Astrocyte of the spinal cord (primary cell): ENCODE results near the gene ACTA1.

ENCODE experiments used
- DNase-seq: peaks from one replicate; pipeline ENCODE4 v3.0.0; 2011; ENCODE audit warnings: low read depth, low spot score
- H3K4me3 ChIP-seq: 2 replicates; pipeline ENCODE4 v1.5.1; 2011; ENCODE audit warnings: low read depth, mild to moderate bottlenecking, low read length, moderate library complexity
- in situ Hi-C: cut with HindIII; loops from 2 replicates; pipeline ENCODE4 v1.10.0; 2017; ENCODE audit warnings: low sequenced_read_pairs
- TF ChIP-seq, protein P1 (sequence below): IDR thresholded peaks from 2 replicates; pipeline ENCODE4 v1.5.1; 2012; ENCODE audit warnings: low read depth, mild to moderate bottlenecking, low read length, inconsistent platforms

The ACTA1 gene

DNA sequence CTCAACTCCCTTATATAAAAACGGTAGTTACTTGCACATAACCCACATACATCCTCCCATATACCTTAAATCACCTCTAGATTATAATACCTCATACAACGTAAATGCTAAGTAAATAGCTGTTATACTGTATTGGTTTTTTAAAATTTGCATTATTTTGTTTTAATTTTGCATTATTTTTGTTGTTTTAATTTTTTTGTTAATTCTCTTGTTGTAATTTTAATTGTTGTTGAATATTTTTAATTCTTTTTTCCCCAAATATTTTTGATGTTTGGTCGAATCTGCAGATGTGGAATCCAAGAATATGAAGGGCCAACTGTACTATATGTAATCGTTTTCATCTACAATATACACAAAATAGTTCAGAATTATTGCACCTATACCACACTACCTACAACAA lies 23.5 kb upstream of the ACTA1 start:
- no peak overlapping the region for H3K4me3 ChIP-seq
- TF ChIP-seq, protein P1, sequence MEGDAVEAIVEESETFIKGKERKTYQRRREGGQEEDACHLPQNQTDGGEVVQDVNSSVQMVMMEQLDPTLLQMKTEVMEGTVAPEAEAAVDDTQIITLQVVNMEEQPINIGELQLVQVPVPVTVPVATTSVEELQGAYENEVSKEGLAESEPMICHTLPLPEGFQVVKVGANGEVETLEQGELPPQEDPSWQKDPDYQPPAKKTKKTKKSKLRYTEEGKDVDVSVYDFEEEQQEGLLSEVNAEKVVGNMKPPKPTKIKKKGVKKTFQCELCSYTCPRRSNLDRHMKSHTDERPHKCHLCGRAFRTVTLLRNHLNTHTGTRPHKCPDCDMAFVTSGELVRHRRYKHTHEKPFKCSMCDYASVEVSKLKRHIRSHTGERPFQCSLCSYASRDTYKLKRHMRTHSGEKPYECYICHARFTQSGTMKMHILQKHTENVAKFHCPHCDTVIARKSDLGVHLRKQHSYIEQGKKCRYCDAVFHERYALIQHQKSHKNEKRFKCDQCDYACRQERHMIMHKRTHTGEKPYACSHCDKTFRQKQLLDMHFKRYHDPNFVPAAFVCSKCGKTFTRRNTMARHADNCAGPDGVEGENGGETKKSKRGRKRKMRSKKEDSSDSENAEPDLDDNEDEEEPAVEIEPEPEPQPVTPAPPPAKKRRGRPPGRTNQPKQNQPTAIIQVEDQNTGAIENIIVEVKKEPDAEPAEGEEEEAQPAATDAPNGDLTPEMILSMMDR: no peak
- no peak for DNase-seq
- in situ Hi-C loops: no loop called here

DNA sequence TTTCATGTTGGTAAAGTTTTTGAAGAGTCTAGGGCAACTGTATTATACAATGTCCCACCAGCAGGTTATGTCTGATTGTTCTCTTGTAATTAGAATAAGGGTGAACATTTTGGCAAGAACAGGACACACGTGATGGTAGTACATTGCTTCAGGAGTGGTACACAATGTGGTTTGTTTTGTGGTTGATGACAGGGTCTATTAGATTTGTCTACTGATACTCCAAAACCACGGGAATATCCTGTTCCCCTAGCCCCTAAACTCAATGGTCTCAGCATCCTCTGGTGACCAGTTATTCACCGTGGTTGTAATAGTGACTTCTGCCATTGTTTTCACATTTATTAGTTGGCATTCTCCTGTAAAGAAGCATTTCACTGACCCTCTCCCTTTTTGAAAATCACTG lies 22.1 kb upstream of the ACTA1 start:
- TF ChIP-seq, protein P1: no peak
- DNase-seq: peak; percentile 21
- in situ Hi-C loops: no loop called here
- H3K4me3 ChIP-seq: no peak overlapping the region

DNA sequence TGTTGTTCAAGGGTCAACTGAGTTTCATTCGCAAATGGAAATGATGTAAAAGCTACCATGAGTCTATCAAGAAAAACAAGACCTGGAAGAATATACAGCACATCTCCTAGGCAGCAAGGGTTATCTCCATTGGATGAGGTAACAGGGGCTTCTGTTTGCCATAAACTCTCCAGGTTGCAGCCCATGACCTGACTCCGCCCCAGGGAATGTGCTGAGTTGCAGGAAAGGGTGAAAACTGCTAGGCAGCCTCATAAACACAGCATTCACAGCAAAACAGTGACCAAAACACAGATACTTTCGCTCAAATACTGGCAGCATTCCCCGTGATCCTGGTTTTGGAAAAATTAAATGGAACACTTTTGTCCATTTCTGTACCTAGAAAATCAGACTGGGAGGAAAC lies 20.2 kb upstream of the ACTA1 start:
- TF ChIP-seq, protein P1: no peak
- DNase-seq: no peak
- in situ Hi-C loops: no loop called here
- H3K4me3 ChIP-seq: no peak overlapping the region

DNA sequence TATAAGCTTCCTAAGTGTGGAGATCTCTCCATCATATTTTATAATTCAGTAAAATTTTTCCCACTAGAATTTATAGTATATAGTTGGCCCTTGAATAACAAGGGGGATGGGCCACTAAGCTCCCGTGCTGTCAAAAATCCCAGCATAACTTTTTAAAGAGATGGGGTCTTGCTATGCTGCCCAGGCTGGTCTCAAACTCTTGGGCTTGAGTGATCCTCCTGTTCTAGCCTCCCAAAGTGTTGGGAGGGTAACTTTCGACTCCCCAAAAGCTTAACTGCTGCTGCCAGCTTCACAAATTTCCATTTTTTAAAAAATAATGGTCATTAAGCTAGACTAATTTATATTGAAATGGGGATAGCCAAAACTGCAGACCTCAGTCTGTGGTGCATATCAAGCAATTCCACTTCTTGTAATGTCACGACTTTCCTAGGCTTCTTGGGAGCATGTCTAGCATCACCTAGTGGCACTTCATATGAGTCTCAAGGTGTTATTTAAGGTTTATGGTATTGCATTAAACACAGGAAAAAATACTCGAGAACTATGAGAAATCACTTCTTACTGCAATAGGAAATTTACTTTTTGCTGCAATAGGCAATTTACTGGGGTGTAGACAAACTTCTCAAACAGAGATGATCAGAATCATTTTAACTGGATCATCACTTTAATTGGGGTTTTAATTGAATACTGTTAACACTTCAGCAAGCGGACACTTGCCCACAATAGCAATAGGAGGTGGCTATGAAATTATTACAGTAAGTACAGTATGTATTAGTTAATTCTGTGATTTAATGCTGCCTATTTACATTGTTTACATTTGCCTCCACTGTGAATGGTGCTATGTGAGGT lies 19.3 kb upstream of the ACTA1 start:
- H3K4me3 ChIP-seq: no peak overlapping the region
- in situ Hi-C loops: no loop called here
- peak; percentile 24 for DNase-seq
- TF ChIP-seq, protein P1: peak; percentile 59

DNA sequence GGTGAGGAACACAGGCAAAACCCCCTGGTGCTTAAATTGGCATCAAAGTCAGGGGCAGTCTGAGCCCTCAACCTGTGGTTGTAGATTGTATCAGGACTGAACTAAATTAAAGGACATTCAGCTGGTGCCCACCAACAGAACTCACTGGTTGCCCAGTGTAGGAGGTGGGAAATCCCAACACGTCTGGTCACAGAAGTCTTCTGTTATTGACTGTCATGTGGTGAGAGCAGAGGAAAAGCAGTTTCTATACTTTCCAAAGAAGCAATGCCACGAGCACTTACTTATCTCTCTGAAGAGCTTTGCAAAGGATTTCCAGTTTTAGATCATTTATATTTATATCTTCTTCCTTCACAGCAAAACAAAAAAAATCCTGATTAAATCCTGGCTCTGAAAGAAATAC lies 15.0 kb upstream of the ACTA1 start:
- TF ChIP-seq, protein P1: no peak
- in situ Hi-C loops: loop anchor here (25.0 kb wide), 1 partner anchor 112 kb away; the partner anchor contains the start of gene CCSAP
- no peak overlapping the region for H3K4me3 ChIP-seq
- no peak for DNase-seq

DNA sequence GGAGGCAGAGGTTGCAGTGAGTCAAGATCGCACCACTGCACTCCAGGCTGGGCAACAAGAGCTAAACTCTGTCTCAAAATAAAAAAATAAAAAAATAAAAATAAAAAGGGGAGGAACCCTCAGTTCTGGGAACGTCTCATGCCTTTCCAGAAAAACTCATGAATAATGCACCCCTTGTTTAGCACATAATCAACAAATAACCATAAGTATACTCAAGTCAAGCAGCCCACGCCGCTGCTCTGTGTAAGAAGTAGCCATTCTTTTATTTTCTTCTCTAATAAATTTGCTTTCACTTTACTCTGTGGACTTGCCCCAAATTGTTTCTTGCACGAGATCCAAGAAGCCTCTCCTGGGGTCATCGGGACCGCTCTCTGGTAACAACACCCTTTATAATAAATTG lies 14.5 kb upstream of the ACTA1 start:
- no peak overlapping the region for H3K4me3 ChIP-seq
- TF ChIP-seq, protein P1: no peak
- in situ Hi-C loops: loop anchor here (25.0 kb wide), 1 partner anchor 111 kb away; the partner anchor contains the start of gene CCSAP
- DNase-seq: no peak
